B cell (primary cell): Measurements from ENCODE around the gene CDC42BPB.

Experiments used
- CTCF ChIP-seq: fragments of 200-600 bp; IDR thresholded peaks from one replicate; pipeline ENCODE4 v1.8.0; 2022; ENCODE audit warnings: antibody characterized with exemption, mild to moderate bottlenecking
- EZH2 ChIP-seq: IDR thresholded peaks from 2 replicates; pipeline ENCODE4 v1.6.1; 2012; ENCODE audit warnings: borderline replicate concordance, low read depth, mild to moderate bottlenecking, moderate library complexity, low read length; ENCODE audit not compliant: insufficient read depth, poor library complexity, severe bottlenecking

DNA sequence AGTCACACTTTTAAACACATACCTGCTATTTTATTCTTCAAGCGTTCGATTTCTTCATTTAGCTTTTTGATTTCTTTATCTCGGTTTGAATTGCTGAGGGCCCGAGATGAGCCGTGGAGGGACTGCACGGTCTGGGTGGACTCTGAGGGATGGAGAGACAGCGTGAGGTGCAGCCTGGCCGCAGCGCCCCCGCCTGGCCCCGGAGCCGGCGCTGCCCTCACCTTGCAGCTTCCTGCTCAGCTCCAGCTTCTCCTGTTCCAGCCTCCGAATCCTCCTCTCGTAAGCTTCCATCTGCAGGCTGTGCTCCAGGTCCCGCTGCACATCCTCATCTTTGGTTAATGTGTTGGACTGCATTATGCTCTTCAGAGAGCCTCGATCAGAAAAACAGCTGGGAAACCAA lies 81.7 kb downstream of the CDC42BPB start:
- TF ChIP-seq CTCF (no peak), EZH2 (no peak)
